Activated effector memory CD4-positive, alpha-beta T cell treated with anti-CD3 and anti-CD28 coated beads, Interleukin-2, amount 50 U/mL, for 16 hours (primary cell): ENCODE data around the gene C9orf50.
A peak's percentile ranks its signal among the peaks of the same experiment; 100 is the strongest.
"Not testable (repeated sequence)": the region's sequence is repeated elsewhere in the genome, so short reads cannot be mapped to it uniquely, and the experiment has no call there.

Experiments used
- DNase-seq: peaks from one replicate; pipeline ENCODE4 v3.0.0-alpha.2; 2020

C9orf50 gene

GRCh38 chr9:129620669-129621295 lies at the start of gene C9orf50:
TSS of gene C9orf50 (minus strand) at chr9:129621101. CDS start at chr9:129620574, 527 bp downstream.
- DNase-seq = no peak

GRCh38 chr9:129669946-129670345 lies 49.0 kb upstream of the C9orf50 start:
- DNase-seq = no peak

GRCh38 chr9:129669141-129669718 lies 48.3 kb upstream of the C9orf50 start:
- DNase-seq = no peak

GRCh38 chr9:129667850-129668249 lies 46.9 kb upstream of the C9orf50 start:
- DNase-seq = no peak

- no peak for DNase-seq
Measured at GRCh38 chr9:129667378-129667777, 46.5 kb upstream of the C9orf50 start.

GRCh38 chr9:129666575-129666974 lies 45.7 kb upstream of the C9orf50 start:
- no peak for DNase-seq

GRCh38 chr9:129665814-129666520 lies 45.1 kb upstream of the C9orf50 start:
- DNase-seq = no peak

- DNase-seq = peak; percentile 74
Measured at GRCh38 chr9:129665389-129665775, 44.5 kb upstream of the C9orf50 start, which contains the start of gene PRRX2. TSS of gene PRRX2 (plus strand) at chr9:129665647. CDS start at chr9:129665868, 221 bp downstream.

GRCh38 chr9:129664746-129665388 lies 44.0 kb upstream of the C9orf50 start:
- no peak for DNase-seq

- not testable (repeated sequence) for DNase-seq
Measured at GRCh38 chr9:129662239-129662638, 41.3 kb upstream of the C9orf50 start.

GRCh38 chr9:129661029-129661428 lies 40.1 kb upstream of the C9orf50 start:
- DNase-seq = no peak

- no peak for DNase-seq
Measured at GRCh38 chr9:129656795-129657390, 36.0 kb upstream of the C9orf50 start.

- DNase-seq = no peak
Measured at GRCh38 chr9:129655696-129656095, 34.8 kb upstream of the C9orf50 start.

- DNase-seq = no peak
Measured at GRCh38 chr9:129655154-129655553, 34.3 kb upstream of the C9orf50 start.

- DNase-seq = no peak
Measured at GRCh38 chr9:129654554-129655040, 33.7 kb upstream of the C9orf50 start.

- DNase-seq = no peak
Measured at GRCh38 chr9:129653823-129654553, 33.1 kb upstream of the C9orf50 start.

- DNase-seq = no peak
Measured at GRCh38 chr9:129650680-129651235, 29.9 kb upstream of the C9orf50 start.

- DNase-seq = no peak
Measured at GRCh38 chr9:129649726-129650679, 29.1 kb upstream of the C9orf50 start.

- DNase-seq = no peak
Measured at GRCh38 chr9:129648764-129649115, 27.8 kb upstream of the C9orf50 start.

- DNase-seq = no peak
Measured at GRCh38 chr9:129648092-129648763, 27.3 kb upstream of the C9orf50 start.
